Stimulated activated naive CD8-positive, alpha-beta T cell treated with anti-CD3 and anti-CD28 coated beads, Interleukin-15, amount 100 ng/mL, for 72 hours (primary cell): Measurements from ENCODE around the gene FAM83F.

Source experiments
- ATAC-seq: fragments of 150-1000 bp; cut with Tn5 transposase; 2 replicates; pipeline ENCODE4 v1.10.0; 2021; ENCODE audit warnings: mild to moderate bottlenecking, moderate library complexity
- DNase-seq, 2 donors: peaks; one replicate each; pipeline ENCODE4 v3.0.0; 2021 to 2022
- H3K27ac Mint-ChIP-seq, 2 donors: one replicate each; pipeline ENCODE4 v1.8.0; 2022; ENCODE audit warnings: mild to moderate bottlenecking in 2 of 2, mixed read lengths in 2 of 2, moderate library complexity in 2 of 2
- H3K27me3 Mint-ChIP-seq: one replicate; pipeline ENCODE4 v1.8.0; 2022; ENCODE audit warnings: mixed read lengths
- H3K4me1 Mint-ChIP-seq: one replicate; pipeline ENCODE4 v1.8.0; 2022; ENCODE audit warnings: mild to moderate bottlenecking, mixed read lengths
- H3K4me3 Mint-ChIP-seq, 2 donors: one replicate each; pipeline ENCODE4 v1.8.0; 2022; ENCODE audit warnings: mild to moderate bottlenecking in 2 of 2, mixed read lengths in 2 of 2, moderate library complexity in 1 of 2
- H3K9me3 Mint-ChIP-seq, 2 donors: one replicate each; pipeline ENCODE4 v1.8.0; 2022; ENCODE audit warnings: mixed read lengths in 2 of 2

FAM83F gene

DNA sequence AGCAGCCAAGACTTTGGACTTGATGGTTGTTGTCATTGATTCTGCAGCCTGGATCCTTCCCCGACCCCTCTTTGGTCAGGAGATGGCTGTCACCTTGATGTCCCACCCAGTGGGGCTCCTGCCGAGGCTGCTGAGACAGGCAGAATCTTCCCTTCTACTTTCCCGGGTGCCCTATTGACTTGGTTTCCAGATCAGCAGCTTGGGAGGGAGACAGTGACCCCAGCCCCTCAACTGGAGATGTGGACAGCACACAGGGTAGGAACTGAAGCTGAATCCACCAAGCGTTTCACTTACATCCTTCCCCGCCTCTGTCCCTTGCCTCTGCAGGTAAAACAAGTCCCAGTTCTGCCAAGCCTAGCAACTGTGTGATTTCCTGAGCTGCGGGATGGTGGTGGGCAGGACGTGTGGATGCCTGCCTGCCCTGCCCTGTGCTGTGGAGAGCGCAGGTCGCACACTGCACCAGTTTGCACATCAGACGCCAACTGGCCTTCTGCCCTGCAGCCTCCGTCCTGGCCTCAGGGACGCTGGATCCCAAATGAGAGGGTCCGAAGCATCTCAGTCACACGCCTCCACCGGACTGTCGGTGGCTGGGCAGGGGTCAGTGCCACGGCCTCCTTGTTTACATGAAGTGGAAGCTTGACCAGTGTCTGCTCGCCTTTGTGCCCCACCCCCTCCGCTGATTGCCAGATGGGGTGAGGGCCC is 34.6 kb downstream of the FAM83F start:
- no peak for ATAC-seq
- H3K4me1 Mint-ChIP-seq = peaks cover 15% of the 10 kb centered on the region
- no peaks in the 10 kb centered on the region for H3K9me3 Mint-ChIP-seq
- H3K27ac Mint-ChIP-seq = peak overlapping the region in 1 of 2 donors; percentile 34
- no peak overlapping the region for H3K4me3 Mint-ChIP-seq
- H3K27me3 Mint-ChIP-seq = no peaks in the 10 kb centered on the region
- DNase-seq = no peak

DNA sequence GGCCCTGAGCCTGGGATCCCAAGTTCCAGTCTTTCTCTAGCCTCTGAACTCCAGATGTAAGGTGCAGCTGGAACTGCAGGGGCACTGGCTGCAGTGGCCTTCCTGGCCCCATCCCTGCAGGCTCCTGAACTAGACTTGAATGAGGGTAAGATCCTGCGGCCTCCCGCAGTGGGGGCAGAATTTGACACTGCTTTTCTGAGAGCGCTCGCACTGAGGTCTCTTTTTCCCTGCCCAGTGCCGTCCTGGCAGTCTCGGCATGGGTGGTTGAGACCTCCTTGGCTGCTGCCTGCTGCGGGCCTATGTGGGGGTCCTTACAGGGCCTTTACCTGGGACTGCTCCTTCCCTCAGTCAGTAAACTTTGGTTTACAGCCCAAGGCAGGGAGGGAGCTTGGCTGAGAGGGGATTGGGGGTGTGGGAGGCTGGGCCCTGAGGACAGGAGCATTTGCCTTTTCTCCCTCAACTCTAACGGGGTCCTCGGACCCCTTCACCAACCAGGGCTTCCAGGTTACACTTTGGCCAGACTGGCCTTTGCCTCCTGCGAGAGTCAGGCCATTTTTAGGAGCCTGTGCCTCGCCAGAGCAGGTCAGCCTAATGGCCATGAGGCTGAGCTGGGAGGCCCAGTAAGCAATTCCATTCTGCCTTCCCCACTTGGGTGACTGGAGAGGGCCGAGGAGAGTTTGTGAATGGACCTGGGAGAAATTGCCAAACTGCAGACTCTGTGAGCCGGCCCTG is 35.4 kb downstream of the FAM83F start:
- ATAC-seq = no peak
- Mint-ChIP-seq H3K4me1 (peaks cover 8% of the 10 kb centered on the region), H3K27ac (no peak overlapping the region), H3K9me3 (no peaks in the 10 kb centered on the region), H3K27me3 (no peaks in the 10 kb centered on the region), H3K4me3 (no peak overlapping the region)
- DNase-seq = no peak

DNA sequence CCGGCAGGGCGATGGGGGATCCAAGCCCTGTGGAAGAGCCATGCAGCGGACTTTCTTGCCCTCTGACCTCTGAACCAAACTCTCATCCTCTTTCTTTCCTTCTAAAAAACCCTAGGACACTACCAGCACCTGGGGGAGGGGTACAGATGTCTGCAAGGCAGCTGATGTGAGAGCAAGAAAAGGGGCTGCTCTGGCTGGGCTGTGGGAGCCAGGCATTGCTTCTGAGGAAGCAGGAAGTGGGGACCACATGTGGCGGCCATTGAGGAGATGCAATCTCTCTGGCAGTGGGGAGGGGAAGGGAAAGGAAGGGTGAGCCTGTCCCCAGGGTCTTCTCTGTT is 36.0 kb downstream of the FAM83F start:
- Mint-ChIP-seq H3K4me3 (no peak overlapping the region), H3K27ac (peak overlapping the region in 1 of 2 donors; percentile 83), H3K9me3 (no peaks in the 10 kb centered on the region), H3K4me1 (peaks cover 8% of the 10 kb centered on the region), H3K27me3 (no peaks in the 10 kb centered on the region)
- ATAC-seq (no peak), DNase-seq (no peak)

DNA sequence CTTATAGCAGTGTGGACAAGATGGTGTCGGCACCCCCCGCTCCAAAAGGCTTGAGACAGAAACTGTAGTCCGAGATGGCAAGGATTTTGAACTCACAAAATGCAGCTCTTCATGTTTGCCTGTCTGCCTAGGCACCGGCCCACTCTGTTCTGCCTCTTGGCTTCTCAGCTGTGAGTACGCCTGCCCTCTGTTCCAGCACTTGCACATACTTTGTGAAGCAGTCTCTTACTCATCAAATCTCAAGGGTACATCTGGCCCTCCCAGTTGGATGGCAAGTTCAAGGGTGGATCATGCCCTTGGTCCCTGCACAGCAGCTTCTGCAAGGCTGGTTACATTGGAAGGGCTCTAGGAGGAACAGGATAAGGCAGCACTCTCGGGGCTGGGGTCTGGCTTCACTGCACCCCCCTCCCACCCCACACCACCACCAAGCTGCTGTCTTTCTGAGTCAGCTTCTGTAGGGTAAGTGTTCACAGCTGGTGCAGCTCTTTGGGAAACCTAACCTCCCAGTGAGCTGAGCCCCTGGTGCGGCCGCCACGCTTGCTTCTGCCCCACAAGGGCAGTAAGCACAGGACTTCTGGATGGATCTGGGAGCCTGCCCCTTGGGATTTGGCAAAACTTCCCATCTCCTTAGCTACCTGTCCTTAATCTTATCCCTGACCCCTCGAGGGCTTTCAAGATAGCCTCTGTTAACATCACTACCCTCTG is 37.2 kb downstream of the FAM83F start:
- H3K4me3 Mint-ChIP-seq = no peak overlapping the region
- no peak for DNase-seq
- no peaks in the 10 kb centered on the region for H3K27me3 Mint-ChIP-seq
- H3K9me3 Mint-ChIP-seq = no peaks in the 10 kb centered on the region
- H3K27ac Mint-ChIP-seq = peak overlapping the region in 1 of 2 donors; percentile 54
- H3K4me1 Mint-ChIP-seq = peaks cover 8% of the 10 kb centered on the region
- ATAC-seq = no peak

DNA sequence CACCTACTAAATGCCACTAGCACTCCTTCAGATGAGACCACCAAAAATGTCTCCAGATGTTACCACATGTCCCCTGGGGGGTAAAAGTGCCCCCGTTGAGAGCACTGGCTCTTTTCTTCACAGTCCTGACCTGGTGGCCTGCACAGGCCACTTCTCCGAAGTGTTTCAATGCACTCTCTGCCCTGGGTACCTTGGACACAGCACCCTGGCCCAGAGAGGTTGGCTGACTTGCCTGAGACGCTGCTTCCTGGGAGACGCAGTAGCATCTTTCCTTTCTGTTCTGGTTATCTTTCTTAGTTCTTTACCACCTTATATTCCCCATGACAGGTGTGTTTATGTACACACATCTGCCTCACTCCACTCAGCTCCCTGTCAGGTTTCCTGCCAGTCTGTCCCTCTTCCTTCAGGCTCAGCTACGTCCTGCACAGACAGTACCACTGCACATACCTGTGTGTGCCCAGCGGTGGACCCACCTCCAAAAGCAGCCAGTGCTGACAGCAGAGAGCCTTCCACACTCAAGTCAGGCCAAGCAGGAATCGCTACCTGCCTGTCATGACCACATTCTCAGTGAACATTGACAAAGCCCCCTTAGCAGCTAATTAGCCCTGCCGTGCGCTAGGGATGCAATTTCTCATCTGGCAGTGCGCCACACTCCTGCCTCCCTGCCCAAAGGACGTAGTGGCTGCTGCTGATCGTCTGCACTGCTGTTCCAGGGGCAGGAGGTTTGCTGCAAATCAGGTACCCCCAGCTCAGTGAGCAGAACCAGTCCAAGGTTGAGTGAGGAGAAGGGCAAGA is 39.0 kb downstream of the FAM83F start:
- peaks cover 8% of the 10 kb centered on the region for H3K27me3 Mint-ChIP-seq
- peak overlapping the region in 1 of 2 donors; percentile 34 for H3K27ac Mint-ChIP-seq
- DNase-seq (no peak), ATAC-seq (no peak)
- no peak overlapping the region for H3K4me3 Mint-ChIP-seq
- peaks cover 15% of the 10 kb centered on the region for H3K4me1 Mint-ChIP-seq
- H3K9me3 Mint-ChIP-seq = no peaks in the 10 kb centered on the region

DNA sequence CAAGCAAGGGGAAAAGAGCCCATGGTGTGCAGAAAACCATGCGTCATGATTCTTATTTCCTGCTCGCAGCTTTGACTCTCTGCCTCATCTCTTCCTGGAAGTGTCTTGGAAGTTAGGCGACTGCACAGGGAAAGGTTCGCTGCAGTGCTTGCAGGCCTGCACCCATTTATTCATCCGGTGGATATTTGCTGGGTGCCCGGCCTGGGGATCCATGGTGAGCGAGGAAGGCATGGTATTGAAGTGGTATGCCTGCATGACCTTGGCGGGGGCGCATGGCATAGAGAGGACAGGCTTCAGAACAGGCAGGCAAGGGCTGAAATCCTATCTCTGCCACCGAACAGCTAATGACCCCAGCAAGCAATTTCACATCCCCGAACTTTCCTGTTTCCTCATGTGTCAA is 40.6 kb downstream of the FAM83F start:
- Mint-ChIP-seq H3K27me3 (peaks cover 8% of the 10 kb centered on the region), H3K4me3 (no peak overlapping the region), H3K9me3 (no peaks in the 10 kb centered on the region), H3K4me1 (peaks cover 15% of the 10 kb centered on the region), H3K27ac (no peak overlapping the region)
- DNase-seq (no peak), ATAC-seq (no peak)

DNA sequence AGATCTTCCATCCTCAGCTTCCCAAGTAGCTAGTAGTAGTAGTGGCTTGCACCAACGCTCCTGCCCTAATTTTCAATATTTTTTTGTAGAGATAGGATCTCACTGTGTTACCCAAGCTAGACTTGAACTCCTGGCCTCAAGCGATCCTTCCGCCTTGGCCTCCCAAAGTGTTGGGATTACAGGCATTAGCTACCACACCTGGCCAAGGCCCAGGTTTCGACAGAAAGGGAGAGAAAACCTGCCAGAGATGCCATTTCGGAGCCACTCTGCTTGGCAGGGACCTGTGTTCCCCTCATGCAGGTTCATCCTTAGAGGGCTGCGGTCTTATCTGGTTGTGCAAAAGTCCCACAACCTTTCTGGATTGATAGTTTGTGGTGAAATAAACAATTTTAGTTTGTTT is 41.4 kb downstream of the FAM83F start:
- Mint-ChIP-seq H3K4me3 (no peak overlapping the region), H3K27ac (no peak overlapping the region), H3K9me3 (no peaks in the 10 kb centered on the region), H3K27me3 (peaks cover 8% of the 10 kb centered on the region), H3K4me1 (peaks cover 8% of the 10 kb centered on the region)
- ATAC-seq = no peak
- no peak for DNase-seq

DNA sequence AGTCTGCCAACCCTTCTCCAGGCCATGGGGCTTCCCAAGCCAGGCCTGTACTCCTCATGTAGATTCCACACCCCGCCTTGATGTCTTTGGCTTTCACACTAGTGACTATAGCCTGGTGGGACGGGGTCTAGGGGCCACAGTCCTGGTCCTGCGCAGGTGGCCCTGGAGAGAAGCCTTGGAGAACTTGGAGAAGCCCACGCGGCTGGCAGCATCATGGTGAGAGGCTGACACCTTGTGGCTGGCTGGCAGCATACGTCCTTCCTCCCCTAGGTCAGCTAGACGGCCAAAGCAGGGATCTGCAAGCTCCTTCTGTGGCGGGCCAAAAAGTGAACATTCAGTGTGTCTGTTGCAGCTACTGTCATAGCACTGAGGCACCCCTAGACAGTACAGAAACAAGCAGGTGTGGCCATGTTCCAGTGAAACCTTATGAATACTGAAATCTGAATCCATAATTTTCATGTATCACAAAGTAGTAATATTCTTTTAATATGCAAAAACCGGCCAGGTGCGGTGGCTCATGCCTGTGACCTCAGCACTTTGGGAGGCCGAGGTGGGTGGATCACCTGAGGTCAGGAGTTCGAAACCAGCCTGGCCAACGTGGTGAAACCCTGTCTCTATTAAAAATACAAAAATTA is 42.0 kb downstream of the FAM83F start:
- H3K4me1 Mint-ChIP-seq = peaks cover 8% of the 10 kb centered on the region
- H3K27me3 Mint-ChIP-seq = peaks cover 8% of the 10 kb centered on the region
- ATAC-seq = peak; percentile 79

DNA sequence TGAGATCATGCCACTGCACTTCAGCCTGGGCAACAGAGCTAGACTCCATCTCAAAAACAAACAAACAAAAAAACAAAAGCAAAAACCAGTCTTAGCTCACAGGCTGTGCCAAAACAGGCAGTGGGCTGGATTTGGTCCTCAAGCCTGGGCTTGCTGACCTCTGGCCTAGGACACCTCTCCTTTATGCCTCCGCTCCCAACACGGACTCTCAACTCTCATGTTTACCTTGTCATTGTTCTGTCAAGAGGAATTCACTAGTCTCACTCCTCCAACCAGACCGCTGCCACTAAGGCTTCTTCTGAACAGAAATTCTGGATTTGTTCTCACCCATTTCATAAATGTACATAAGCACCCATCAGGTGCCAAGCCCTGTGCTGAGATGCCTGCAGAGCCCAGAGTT is 42.6 kb downstream of the FAM83F start:
- no peak for ATAC-seq
- Mint-ChIP-seq H3K4me3 (no peak overlapping the region), H3K27ac (no peak overlapping the region)

More for the DNA sequence above, 42.0 kb downstream of the FAM83F start:
- Mint-ChIP-seq H3K4me3 (no peak overlapping the region), H3K27ac (no peak overlapping the region), H3K9me3 (no peaks in the 10 kb centered on the region)
- DNase-seq = peak; percentile 55 to 64

DNA sequence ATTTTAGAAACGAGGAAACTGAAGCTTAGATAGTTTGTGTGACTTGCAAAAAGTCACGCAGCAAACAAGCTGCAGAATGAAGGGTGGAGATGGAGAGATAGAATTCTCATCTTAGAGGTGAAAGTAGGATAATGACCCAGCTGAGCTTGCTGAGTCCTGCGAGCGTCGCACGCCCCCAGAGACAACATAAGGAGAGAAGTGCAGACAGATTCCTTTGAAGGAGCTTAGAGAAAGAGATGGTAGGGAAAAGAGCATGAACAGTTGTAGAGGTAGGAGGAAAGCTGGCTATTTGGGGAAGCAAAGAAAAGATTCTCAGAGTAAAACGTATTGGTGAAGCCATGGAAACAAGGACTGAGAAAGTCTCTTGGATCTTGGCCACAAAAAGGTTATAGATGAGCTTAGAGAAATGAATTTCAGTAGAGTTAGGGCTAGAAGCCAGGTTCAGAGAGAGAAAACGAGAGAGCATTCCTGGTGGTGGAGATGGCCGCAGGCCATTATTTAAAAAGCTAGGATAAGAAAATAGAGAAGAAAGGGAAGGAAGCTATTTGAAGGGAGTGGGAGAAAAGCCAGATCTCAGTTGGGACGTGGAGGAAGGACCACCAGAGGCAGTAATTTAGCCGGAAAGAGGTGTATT is 44.8 kb downstream of the FAM83F start:
- Mint-ChIP-seq H3K27me3 (peaks cover 8% of the 10 kb centered on the region), H3K27ac (no peak overlapping the region), H3K4me3 (no peak overlapping the region), H3K4me1 (peaks cover 19% of the 10 kb centered on the region), H3K9me3 (no peaks in the 10 kb centered on the region)
- DNase-seq = no peak
- no peak for ATAC-seq

More for the DNA sequence above, 42.6 kb downstream of the FAM83F start:
- Mint-ChIP-seq H3K9me3 (no peaks in the 10 kb centered on the region), H3K27me3 (peaks cover 8% of the 10 kb centered on the region), H3K4me1 (peaks cover 8% of the 10 kb centered on the region)
- DNase-seq = no peak

DNA sequence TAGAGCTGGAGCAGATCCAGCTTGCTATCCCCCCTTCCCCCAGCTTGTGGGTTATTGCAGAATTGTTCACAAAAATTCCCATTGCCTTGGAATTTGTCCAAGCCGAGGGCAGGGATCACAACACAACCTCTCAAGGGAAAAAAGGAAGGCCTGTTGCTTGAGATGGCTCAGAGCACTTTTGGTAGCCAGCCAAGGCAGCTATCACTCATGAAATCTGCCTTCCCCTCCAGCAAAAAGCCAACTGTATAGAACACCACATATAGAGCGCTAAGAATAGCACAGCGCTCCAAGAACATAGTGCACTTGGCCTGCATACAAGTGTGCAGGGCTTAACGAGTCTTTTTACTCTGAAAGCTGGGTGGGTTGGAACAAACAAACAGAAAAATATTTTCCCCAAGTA is 46.2 kb downstream of the FAM83F start:
- no peak for ATAC-seq

DNA sequence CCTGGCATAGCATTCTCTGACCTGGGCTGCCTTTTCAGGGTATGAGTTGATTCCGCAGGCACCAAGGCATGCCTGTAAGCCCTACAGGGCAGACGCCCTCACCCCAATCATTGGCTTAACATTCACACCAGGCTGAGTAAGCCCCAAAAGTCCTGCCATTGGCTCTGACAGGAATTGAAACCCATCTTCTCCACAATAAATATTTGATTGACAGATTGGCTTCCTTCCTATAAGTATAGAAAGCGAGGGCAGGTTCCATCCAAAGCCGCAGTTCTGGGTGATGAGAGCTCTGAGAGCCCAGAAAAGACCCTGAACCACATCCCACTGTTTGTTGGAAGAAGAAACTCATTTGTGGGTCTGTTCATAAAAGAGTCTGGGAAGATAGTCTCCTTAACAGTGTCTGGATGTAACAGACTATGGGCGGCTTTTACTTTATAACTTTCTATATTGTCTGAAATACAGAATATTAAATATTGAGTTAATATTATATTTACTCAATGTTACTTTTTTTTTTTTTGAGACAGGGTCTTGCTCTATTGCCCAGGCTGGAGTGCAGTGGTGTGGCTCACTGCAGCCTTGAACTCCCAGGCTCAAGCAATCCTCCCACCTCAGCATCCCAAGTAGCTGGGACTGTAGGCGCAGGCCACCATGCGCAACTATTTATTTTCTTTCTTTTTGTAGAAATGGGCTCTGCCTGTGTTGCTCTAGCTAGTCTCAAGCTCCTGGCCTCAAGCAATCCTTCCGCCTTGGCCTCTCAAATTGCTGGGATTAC is 46.8 kb downstream of the FAM83F start:
- Mint-ChIP-seq H3K9me3 (no peaks in the 10 kb centered on the region), H3K27me3 (peaks cover 8% of the 10 kb centered on the region), H3K27ac (no peak overlapping the region), H3K4me1 (peaks cover 25% of the 10 kb centered on the region), H3K4me3 (no peak overlapping the region)
- ATAC-seq (no peak), DNase-seq (no peak)

More for the DNA sequence above, 46.2 kb downstream of the FAM83F start:
- Mint-ChIP-seq H3K9me3 (no peaks in the 10 kb centered on the region), H3K27ac (no peak overlapping the region), H3K4me1 (peaks cover 21% of the 10 kb centered on the region), H3K27me3 (peaks cover 8% of the 10 kb centered on the region), H3K4me3 (no peak overlapping the region)
- no peak for DNase-seq

DNA sequence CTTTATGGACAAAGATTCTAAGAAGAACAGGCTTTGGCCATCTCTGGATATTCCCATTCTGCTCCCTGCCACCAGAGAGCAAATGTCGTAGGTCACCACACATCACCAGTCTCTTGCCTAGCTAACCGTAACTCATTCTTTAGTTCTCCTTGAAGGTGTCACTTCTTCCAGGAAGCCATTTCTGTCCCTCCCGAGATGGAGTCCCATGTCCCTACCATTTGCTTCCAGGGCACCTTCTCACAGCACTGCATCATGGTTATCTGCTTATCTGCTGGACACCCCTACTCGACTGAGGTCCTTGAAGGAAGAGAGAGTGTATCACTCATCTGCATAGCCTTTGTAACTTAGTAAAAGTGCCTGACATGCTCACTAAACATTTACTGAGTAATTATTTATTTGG is 47.6 kb downstream of the FAM83F start:
- peaks cover 32% of the 10 kb centered on the region for H3K4me1 Mint-ChIP-seq
- no peak overlapping the region for H3K27ac Mint-ChIP-seq
- DNase-seq (no peak), ATAC-seq (no peak)
- no peak overlapping the region for H3K4me3 Mint-ChIP-seq
- H3K9me3 Mint-ChIP-seq = no peaks in the 10 kb centered on the region
- peaks cover 8% of the 10 kb centered on the region for H3K27me3 Mint-ChIP-seq

DNA sequence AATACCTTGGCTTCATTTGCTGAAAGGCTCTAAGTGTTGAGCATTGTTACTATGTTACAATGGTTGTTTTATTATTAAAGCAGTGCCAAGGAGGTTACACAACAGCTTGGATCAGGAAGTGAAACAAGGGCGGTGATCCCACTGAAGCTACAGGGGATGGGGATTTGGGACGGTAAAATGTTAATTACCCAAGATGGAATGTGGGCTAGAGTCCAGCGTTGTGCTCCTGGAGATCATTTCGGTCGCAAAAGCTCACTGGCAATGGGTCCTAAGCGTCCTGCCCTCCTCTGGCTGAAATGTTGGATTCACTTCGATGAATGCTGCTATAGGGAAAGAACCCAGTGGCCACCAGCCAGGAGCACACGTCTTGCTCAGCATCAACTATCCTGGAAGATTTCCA is 48.3 kb downstream of the FAM83F start:
- Mint-ChIP-seq H3K27me3 (peaks cover 4% of the 10 kb centered on the region), H3K27ac (peak overlapping the region in 1 of 2 donors; percentile 100), H3K9me3 (no peaks in the 10 kb centered on the region), H3K4me3 (peak overlapping the region in 1 of 2 donors; percentile 86), H3K4me1 (peaks cover 35% of the 10 kb centered on the region)
- DNase-seq (no peak), ATAC-seq (no peak)
